GM12878 (cell line): ENCODE data around the gene RPS23. TPM values are rescaled to one million over a fixed set of nuclear protein-coding genes. Genes with fewer than 3 reads are reported as not detected.

Source experiments
- ATAC-seq: fragments of 200-7000 bp; cut with Tn5 transposase; 3 replicates; pipeline ENCODE4 v1.9.1; 2020; ENCODE audit warnings: mild to moderate bottlenecking, moderate library complexity
- BruUV-seq: library from RNA; stranded (reverse); fragments of 400-500 nt; replicated peaks from 2 replicates; lab custom pipeline; 2021; lab: Mats Ljungman, UMichigan
- CTCF ChIA-PET: fragments of 300-600 bp; sonication (Branson Sonifier 250); formaldehyde crosslinking; extraction: SDS; loops from one replicate; lab custom pipeline; 2021; ENCODE audit warnings: inconsistent platforms; lab: Yijun Ruan, JAX
- POLR2A ChIA-PET: fragments of 350-600 bp; formaldehyde crosslinking; extraction: SDS; loops from one replicate; lab custom pipeline; 2021; ENCODE audit warnings: inconsistent platforms; lab: Charles Lee
- RAD21 ChIA-PET: fragments of 300-600 bp; sonication (Branson Sonifier 250); formaldehyde crosslinking; loops from one replicate; lab custom pipeline; 2023; ENCODE audit warnings: antibody characterized with exemption; ENCODE audit not compliant: unreplicated experiment; lab: Charles Lee
- SMC1A ChIA-PET: fragments of 300-600 bp; sonication (Branson Sonifier 250); formaldehyde crosslinking; loops from one replicate; lab custom pipeline; 2023; ENCODE audit not compliant: unreplicated experiment, uncharacterized antibody; lab: Charles Lee
- DNase-seq: peaks from one replicate; pipeline ENCODE4 v3.0.0-alpha.2; 2011; ENCODE audit warnings: low read depth, low spot score
- FAIRE-seq: peaks from 3 replicates; lab custom pipeline; 2011; peaks lifted over from hg19 to GRCh38; lab: Jason Lieb, UNC
- H2AFZ ChIP-seq: 2 replicates; pipeline ENCODE4 v1.6.0; 2011; ENCODE audit warnings: low read depth, low read length, control low read depth; ENCODE audit not compliant: control insufficient read depth
- H3K27ac ChIP-seq: 2 replicates; pipeline ENCODE4 v1.5.1; 2011; ENCODE audit warnings: control low read depth; ENCODE audit not compliant: control insufficient read depth, insufficient read depth
- H3K27me3 ChIP-seq, 2 experiments: replicated peaks in 1 of 2; 2 replicates each; pipeline versions ENCODE4 v1.6.0 to v1.6.1; 2011; ENCODE audit warnings: low read length in 1 of 2; ENCODE audit not compliant: control insufficient read depth in 2 of 2, insufficient read depth in 2 of 2
- H3K36me3 ChIP-seq, 2 experiments: 2 replicates each; pipeline ENCODE4 v1.5.1; 2011; ENCODE audit warnings: low read length in 1 of 2; ENCODE audit not compliant: control insufficient read depth in 2 of 2, insufficient read depth in 2 of 2
- H3K4me1 ChIP-seq: 2 replicates; pipeline ENCODE4 v1.6.1; 2011; ENCODE audit warnings: mild to moderate bottlenecking, low read length, moderate library complexity, mixed read lengths; ENCODE audit not compliant: control insufficient read depth, insufficient read depth
- H3K4me2 ChIP-seq: 2 replicates; pipeline ENCODE4 v1.6.0; 2011; ENCODE audit warnings: control low read depth; ENCODE audit not compliant: control insufficient read depth, insufficient read depth
- H3K4me3 ChIP-seq: fragments of 200-600 bp; sonication (generic); 2 replicates; pipeline ENCODE4 v1.5.1; 2016
- H3K79me2 ChIP-seq: 2 replicates; pipeline ENCODE4 v1.6.0; 2011; ENCODE audit warnings: low read length; ENCODE audit not compliant: control insufficient read depth, insufficient read depth
- H3K9ac ChIP-seq: 2 replicates; pipeline ENCODE4 v1.8.0; 2011; ENCODE audit warnings: low read length, control low read depth, mixed read lengths; ENCODE audit not compliant: control insufficient read depth, insufficient read depth
- H3K9me3 ChIP-seq: replicated peaks from 3 replicates; pipeline ENCODE4 v1.5.1; 2011; ENCODE audit warnings: mild to moderate bottlenecking, low read length; ENCODE audit not compliant: control insufficient read depth, insufficient read depth
- H4K20me1 ChIP-seq: 2 replicates; pipeline ENCODE4 v1.6.0; 2011; ENCODE audit not compliant: control insufficient read depth, insufficient read depth
- BCLAF1 ChIP-seq: fragments of 450-650 bp; IDR thresholded peaks from 2 replicates; pipeline ENCODE4 v1.6.1; 2017; ENCODE audit warnings: antibody characterized with exemption, mild to moderate bottlenecking, moderate library complexity
- BMI1 ChIP-seq: fragments of 450-650 bp; IDR thresholded peaks from 2 replicates; pipeline ENCODE4 v1.6.1; 2016; ENCODE audit warnings: mild to moderate bottlenecking, moderate library complexity, borderline replicate concordance
- CEBPB ChIP-seq, 2 experiments: fragments of 150-350 bp in 1 of 2; IDR thresholded peaks; 2 replicates each; pipeline ENCODE4 v1.6.1; 2012 to 2014; ENCODE audit warnings: low read depth in 2 of 2, low read length in 2 of 2, borderline replicate concordance in 1 of 2, inconsistent platforms in 1 of 2
- CHD4 ChIP-seq: fragments of 200-600 bp; sonication (generic); IDR thresholded peaks from 2 replicates; pipeline ENCODE4 v1.6.1; 2016; ENCODE audit warnings: mild to moderate bottlenecking
- DPF2 ChIP-seq: fragments of 450-650 bp; IDR thresholded peaks from 2 replicates; pipeline ENCODE4 v1.6.1; 2017; ENCODE audit warnings: mild to moderate bottlenecking
- E4F1 ChIP-seq: fragments of 450-650 bp; IDR thresholded peaks from 2 replicates; pipeline ENCODE4 v1.6.1; 2018; ENCODE audit warnings: borderline replicate concordance, mild to moderate bottlenecking; ENCODE audit not compliant: partially characterized antibody
- EED ChIP-seq: sonication (generic); IDR thresholded peaks from 2 replicates; pipeline ENCODE4 v1.6.1; 2016; ENCODE audit warnings: antibody characterized with exemption, low read depth
- GABPA ChIP-seq: IDR thresholded peaks from 2 replicates; pipeline ENCODE4 v1.6.1; 2014; ENCODE audit warnings: antibody characterized with exemption, low read depth, mild to moderate bottlenecking, inconsistent platforms
- GATAD2B ChIP-seq: fragments of 450-650 bp; conservative IDR thresholded peaks from 2 replicates; pipeline ENCODE4 v1.6.1; 2017; ENCODE audit warnings: low read depth, mild to moderate bottlenecking, moderate library complexity
- HCFC1 ChIP-seq: fragments of 150-350 bp; IDR thresholded peaks from 2 replicates; pipeline ENCODE4 v1.6.1; 2014; ENCODE audit warnings: low read length
- HDAC2 ChIP-seq: fragments of 200-600 bp; sonication (generic); IDR thresholded peaks from 2 replicates; pipeline ENCODE4 v1.6.1; 2017
- IKZF2 ChIP-seq, 2 experiments: fragments of 450-650 bp; IDR thresholded peaks; 2 replicates each; pipeline ENCODE4 v1.6.1; 2017; ENCODE audit warnings: mild to moderate bottlenecking in 2 of 2, moderate library complexity in 2 of 2
- JUNB ChIP-seq: IDR thresholded peaks from 2 replicates; pipeline ENCODE4 v1.6.1; 2016; ENCODE audit warnings: antibody characterized with exemption, mild to moderate bottlenecking
- KAT2A ChIP-seq: conservative IDR thresholded peaks from 2 replicates; pipeline ENCODE4 v1.6.1; 2011; ENCODE audit warnings: low read depth, low read length; ENCODE audit not compliant: control insufficient read depth
- KLF5 ChIP-seq: fragments of 450-650 bp; IDR thresholded peaks from 2 replicates; pipeline ENCODE4 v1.6.1; 2014; ENCODE audit warnings: mild to moderate bottlenecking; ENCODE audit not compliant: partially characterized antibody
- LARP7 ChIP-seq: fragments of 450-650 bp; IDR thresholded peaks from 2 replicates; pipeline ENCODE4 v1.6.1; 2017; ENCODE audit warnings: mild to moderate bottlenecking
- MEF2B ChIP-seq: fragments of 450-650 bp; IDR thresholded peaks from 2 replicates; pipeline ENCODE4 v1.6.1; 2018; ENCODE audit warnings: mild to moderate bottlenecking, moderate library complexity; ENCODE audit not compliant: partially characterized antibody, poor library complexity, severe bottlenecking
- USF2 ChIP-seq: IDR thresholded peaks from 2 replicates; pipeline ENCODE4 v1.6.1; 2011; ENCODE audit warnings: low read depth, low read length, improper control_type of control experiment, borderline replicate concordance
- ZBED1 ChIP-seq: IDR thresholded peaks from 2 replicates; pipeline ENCODE4 v1.6.1; 2016; ENCODE audit warnings: borderline replicate concordance
- ZNF24 ChIP-seq: fragments of 450-650 bp; IDR thresholded peaks from 2 replicates; pipeline ENCODE4 v1.6.1; 2017; ENCODE audit warnings: antibody characterized with exemption, mild to moderate bottlenecking
- ZNF384 ChIP-seq: IDR thresholded peaks from 2 replicates; pipeline ENCODE4 v1.6.1; 2012; ENCODE audit warnings: low read depth, mild to moderate bottlenecking, low read length, improper control_type of control experiment, borderline replicate concordance
- WGBS: methylation state at CpG from one replicate; pipeline ENCODE4 v1.1.6; 2016; ENCODE audit warnings: low lambda C conversion rate; ENCODE audit not compliant: insufficient replicate concordance, insufficient coverage; ENCODE audit errors: missing lambda C conversion rate; 5-methylcytosine and 5-hydroxymethylcytosine counted together
- in situ Hi-C: fragments of 300-500 bp; cut with MboI; formaldehyde crosslinking; loops from 9 replicates; pipeline ENCODE4 v1.14.3; 2018; ENCODE audit warnings: mixed read lengths
- intact Hi-C: fragments of 100-400 bp; cut with micrococcal nuclease; formaldehyde crosslinking; loops from one replicate; pipeline ENCODE4 v1.14.2; 2022; ENCODE audit not compliant: unreplicated experiment
- polyA plus RNA-seq, 11 experiments: library from polyadenylated mRNA; depleted of rRNA in 4 of 11; unstranded in 6 of 11; stranded (reverse) in 5 of 11; fragments of >200 nt; fragmentation: Nextera tagmentation in 4 of 11; fragmentation: Illumina TruSeq in 1 of 11; extraction: Ambion mirVana in 4 of 11; extraction: Trizol in 1 of 11; gene quantifications; 1 replicate in 1 of 11; 2 replicates in 10 of 11; pipeline versions ENCODE4 v1.2.1 to v1.2.3, GENCODE V29; 2011 to 2016; ENCODE audit warnings: inconsistent platforms in 2 of 11, missing spikeins in 2 of 11, low read depth in 1 of 11
- total RNA-seq, 4 experiments: library from RNA; depleted of rRNA in 3 of 4; stranded (reverse); fragments of >200 nt in 3 of 4; fragmentation: Illumina TruSeq in 1 of 4; extraction: Trizol in 1 of 4; gene quantifications; 2 replicates each; pipeline versions ENCODE4 v1.2.1 to v1.2.3, GENCODE V29; 2013 to 2021

Gene RPS23
- total and polyA plus RNA-seq, 10 of the 15 experiments (the other 5 are each of a cell fraction or from before 2014, with no cell fraction given), result 2,489 to 8,145 (median 5,256) TPM

GRCh38 chr5:82295959-82296531, 17.9 kb upstream of the RPS23 start:
- POLR2A ChIA-PET, result interaction anchor here (0.7 kb wide), 1 partner anchor 9 kb away, joined by 3 read pairs; no protein-coding TSS in a partner anchor
- SMC1A ChIA-PET, result no interaction called here
- no peak overlapping the region for H3K4me2 ChIP-seq
- H2AFZ ChIP-seq, result no peak overlapping the region
- H3K27ac ChIP-seq, result no peak overlapping the region
- H3K4me1 ChIP-seq, result no peaks in the 10 kb centered on the region
- no peaks in the 10 kb centered on the region for H3K9me3 ChIP-seq
- H3K9ac ChIP-seq, result no peak overlapping the region
- CTCF ChIA-PET, result no interaction called here
- ATAC-seq (peak; percentile 60), DNase-seq (no peak), FAIRE-seq (no peak)
- H3K4me3 ChIP-seq, result no peak overlapping the region
- H3K36me3 ChIP-seq, result no peaks in the 10 kb centered on the region
- no TSS peak for BruUV-seq
- WGBS, result 28% methylated on average over 2 of the region's 2 CpGs
- H4K20me1 ChIP-seq, result no peaks in the 10 kb centered on the region
- intact Hi-C loops (no loop called here), in situ Hi-C loops (no loop called here)
- H3K27me3 ChIP-seq, result no peaks in the 10 kb centered on the region
- H3K79me2 ChIP-seq, result no peaks in the 10 kb centered on the region
- RAD21 ChIA-PET, result interaction anchor here (1.6 kb wide), 1 partner anchor 16 kb away, joined by 3 read pairs; no protein-coding TSS in a partner anchor
- TF ChIP-seq ZNF24 (no peak), LARP7 (no peak), IKZF2 (IDR thresholded peaks at IDR 0.05) (peak; percentile 8 to 34; a peak in 1 of 4 replicates), GATAD2B (no peak), E4F1 (no peak), EED (no peak), HCFC1 (no peak), HDAC2 (no peak), ZBED1 (no peak), GABPA (no peak), ZNF384 (no peak), DPF2 (0 out of 2 replicates have a peak, but pooled peaks have one; percentile 17), JUNB (0 out of 2 replicates have a peak, but pooled peaks have one; percentile 23), CEBPB (IDR thresholded peaks at IDR 0.05; ENCODE audit: borderline replicate concordance in 1 of 2, low read depth in 2 of 2, low read length in 2 of 2) (no peak), BMI1 (no peak), KAT2A (no peak), USF2 (no peak), KLF5 (no peak), BCLAF1 (no peak), CHD4 (no peak), MEF2B (peak; percentile 23)
